Activated gamma-delta T cell treated with anti-CD3 and anti-CD28 coated beads, Interleukin-2, amount 50 U/mL, for 16 hours (primary cell): ENCODE results near the gene CBARP.

Experiments
- DNase-seq: peaks from one replicate; pipeline ENCODE4 v3.0.0-alpha.2; 2020; ENCODE audit warnings: low read depth

The CBARP gene

GRCh38 chr19:1264801-1265614 lies 27.2 kb upstream of the CBARP start:
- no peak for DNase-seq

GRCh38 chr19:1263188-1263587 lies 25.4 kb upstream of the CBARP start:
- no peak for DNase-seq

- no peak for DNase-seq
Observed at GRCh38 chr19:1262623-1263123, 24.9 kb upstream of the CBARP start.

DNA sequence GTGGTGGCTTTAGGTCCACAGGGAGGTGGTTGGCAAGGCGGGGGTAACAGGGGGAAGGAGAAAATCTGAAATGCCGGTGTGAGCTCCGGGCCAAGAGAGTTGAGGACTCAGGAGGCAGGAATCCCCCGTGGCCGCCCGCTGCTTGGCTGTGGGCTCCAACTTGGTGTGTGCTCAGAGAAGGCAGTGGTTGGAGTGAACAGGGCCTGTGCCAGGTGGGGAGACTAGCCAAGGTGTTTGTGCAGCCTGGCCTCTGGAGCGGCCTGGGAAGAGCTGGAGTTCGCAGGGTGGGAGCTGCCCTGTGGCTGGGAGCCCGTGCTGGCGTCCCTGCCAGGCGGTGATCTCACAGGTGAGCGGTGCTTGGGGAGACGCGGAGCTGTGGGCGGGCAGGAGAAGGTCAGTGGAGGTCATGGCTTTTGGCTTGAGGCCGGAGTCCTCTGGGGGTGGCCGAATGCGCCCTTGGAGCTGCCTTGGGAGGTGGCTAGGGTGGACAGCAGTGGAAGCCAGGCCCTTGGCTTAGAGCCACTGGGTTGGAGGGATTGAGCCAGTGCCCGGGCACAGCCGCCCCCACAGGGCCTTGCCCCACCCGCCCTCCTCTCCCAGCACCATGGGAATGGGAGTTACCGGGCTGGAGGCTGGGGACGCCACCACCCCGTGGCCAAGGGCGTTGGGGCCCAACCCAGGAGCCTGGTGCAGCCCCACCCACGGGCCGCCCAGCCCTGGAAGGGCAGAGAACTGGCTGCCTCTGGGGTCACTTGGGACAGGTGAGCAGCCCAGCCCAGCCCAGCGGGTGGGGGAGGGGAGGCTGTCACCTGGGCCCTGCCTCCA lies 24.2 kb upstream of the CBARP start:
- no peak for DNase-seq

- DNase-seq = no peak
Observed at GRCh38 chr19:1261538-1261797, 23.7 kb upstream of the CBARP start.

DNA sequence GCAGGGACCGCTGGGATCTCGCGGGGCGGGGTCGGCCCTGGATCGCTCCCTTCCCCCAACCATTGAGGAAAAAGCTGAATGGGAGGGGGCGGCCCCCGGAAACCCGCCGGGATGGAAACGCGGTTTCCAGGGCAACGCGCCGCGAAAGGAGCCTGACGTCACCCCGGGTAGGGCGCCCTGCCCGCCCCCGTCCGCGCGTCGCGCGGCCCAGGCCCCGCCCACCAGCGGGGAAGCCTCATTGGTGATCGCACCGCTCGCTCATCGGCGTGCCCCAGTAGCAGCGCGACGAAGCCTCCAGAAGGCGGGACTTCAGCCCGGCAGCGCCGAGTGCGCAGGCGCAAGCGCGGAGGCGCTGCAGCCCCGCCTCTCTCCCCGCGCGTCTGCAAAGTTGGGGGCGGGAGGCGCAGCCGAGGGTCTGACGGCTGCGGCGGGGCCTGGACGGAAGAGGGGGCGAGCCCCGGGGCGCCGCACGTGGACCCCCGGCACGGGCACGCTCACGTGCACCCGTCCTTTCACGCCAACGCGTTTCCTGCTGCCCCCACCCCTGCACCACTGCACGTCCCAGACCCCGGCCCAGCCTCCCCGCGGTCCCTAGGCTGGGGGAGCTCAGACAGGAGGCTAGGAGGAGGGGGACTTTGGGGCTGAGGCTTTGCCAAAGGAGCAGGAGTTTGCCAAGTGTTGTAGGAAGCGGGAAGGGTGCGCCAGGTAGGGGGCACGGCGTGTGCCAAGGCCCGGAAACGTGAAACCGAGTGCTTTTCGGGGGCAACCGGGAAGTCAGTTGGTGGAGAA lies 23.1 kb upstream of the CBARP start:
- DNase-seq = peak; percentile 92

- peak; percentile 42 for DNase-seq
Observed at GRCh38 chr19:1259876-1260748, 22.3 kb upstream of the CBARP start.

DNA sequence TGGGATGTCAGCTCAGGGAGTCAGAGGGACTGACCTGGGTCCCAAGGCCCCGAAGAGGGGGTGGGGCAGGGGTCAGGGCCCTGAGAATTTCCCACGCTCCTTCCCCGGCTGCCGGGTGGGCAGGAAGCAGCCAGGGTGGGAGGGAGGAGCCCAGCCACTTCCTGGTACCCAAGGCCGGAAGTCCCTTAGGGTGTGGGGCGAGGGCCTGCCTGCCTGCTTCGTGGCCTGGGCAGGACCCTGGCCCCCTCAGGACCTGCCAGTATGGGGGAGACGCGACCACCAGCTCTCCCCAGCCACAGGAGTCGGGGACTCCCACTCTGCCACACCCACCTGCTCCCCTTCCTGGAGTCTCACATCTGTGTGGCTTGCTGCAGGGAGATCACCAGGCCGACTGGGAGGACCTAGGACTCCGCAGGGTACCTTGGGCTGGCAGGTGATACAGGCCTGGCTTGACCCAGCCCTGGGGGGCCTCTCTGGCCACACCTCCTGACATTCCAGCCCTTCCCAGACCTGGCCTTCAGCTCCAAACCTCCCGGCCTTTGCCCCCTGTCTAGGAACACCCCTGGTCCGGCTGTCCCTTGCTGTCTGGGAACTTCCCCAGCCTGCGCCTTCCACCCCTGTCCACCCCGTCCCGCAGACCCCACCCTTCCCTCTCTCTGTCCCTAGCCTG lies 21.5 kb upstream of the CBARP start:
- DNase-seq = peak; percentile 53

GRCh38 chr19:1258707-1259205 lies 21.0 kb upstream of the CBARP start:
- DNase-seq = no peak

DNA sequence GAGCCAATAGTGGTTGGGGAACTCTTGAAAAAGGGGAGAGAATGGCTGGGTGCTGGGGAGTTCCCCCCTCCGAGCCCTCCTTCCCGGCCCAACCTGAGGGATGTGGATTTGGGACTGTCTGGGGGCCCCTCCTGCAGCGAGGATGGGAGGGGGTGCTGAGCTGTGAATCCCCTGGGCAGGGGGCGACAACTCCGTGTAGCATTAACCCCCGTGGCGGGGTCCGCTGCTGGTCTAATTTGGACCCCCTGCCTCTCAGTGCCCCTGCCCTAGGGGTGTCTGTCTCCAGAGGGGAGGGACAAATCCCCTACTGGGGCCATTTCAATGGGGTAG lies 20.3 kb upstream of the CBARP start:
- no peak for DNase-seq

- no peak for DNase-seq
Observed at GRCh38 chr19:1257475-1258162, 19.8 kb upstream of the CBARP start.

DNA sequence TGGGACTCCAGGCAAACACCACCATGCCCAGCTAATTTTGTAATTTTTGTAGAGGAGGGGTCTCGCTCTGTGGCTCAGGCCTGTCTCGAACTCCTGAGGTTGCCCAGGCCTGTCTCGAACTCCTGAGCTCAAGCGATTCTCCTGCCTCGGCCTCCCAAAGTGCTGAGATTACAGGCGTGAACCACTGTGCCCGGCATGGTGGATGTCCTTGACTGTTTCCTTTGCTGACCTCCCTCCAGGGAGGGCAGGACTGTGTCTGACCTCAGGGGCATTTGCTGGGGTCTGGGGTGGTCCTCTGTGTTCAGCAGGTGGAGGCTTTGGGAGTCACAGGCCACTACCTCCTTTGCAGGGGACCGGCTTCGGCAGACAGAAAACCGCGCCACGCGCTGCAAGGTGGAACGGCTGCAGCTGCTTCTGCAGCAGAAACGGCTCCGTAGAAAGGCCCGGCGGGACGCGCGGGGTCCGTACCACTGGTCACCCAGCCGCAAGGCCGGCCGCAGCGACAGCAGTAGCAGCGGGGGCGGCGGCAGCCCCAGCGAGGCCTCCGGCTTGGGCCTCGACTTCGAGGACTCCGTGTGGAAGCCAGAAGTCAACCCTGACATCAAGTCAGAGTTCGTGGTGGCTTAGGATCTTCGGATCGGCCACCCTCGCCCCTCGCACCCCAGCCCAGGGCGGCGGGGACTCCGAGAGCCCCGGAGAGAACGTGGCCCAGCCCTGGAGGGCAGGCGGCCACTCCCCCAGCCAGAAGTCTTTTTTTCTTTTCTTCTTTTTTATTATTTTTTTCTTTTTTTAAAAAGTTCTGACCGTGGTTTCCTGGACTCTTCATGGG lies 19.1 kb upstream of the CBARP start:
- no peak for DNase-seq

DNA sequence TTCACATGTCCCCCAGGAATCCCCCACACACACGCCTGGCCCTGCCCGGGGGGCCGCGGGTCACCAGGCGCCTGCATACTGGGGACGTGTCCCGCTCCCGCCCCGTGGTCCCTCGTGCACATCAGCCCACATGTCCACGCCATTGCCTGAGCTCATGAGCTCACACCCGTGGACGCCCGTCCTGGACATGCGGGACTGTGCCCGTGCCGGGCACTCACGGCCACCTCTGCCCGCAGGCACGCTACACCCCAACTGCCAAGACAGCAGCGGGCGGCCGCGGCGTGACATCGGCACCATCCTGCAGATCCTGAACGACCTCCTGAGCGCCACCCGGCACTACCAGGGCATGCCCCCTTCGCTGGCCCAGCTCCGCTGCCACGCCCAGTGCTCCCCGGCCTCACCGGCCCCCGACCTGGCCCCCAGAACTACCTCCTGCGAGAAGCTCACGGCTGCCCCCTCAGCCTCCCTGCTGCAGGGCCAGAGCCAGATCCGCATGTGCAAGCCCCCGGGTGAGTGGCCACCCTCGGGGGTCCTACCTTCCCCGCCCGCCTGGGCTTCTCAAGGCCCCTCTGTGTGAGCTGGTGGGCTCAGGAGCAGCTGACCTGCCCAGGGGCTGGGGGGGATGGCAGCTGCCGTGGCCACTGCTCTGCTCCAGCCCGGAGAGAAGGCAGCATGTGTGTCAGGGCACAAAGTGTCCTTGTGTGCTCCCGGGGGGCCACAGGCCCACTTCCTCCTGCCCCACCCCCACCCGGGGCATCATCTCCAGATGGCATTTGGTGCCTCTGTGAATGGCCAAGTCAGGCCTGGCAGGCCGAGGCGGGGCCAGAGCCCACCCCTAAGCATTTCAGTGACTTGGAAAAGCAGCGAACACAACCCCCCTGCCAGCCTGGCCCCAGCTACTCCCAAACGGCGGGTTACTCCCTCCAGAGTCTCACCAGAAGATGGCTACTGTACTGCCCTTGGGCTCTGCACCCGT lies 17.7 kb upstream of the CBARP start:
- DNase-seq = no peak

DNA sequence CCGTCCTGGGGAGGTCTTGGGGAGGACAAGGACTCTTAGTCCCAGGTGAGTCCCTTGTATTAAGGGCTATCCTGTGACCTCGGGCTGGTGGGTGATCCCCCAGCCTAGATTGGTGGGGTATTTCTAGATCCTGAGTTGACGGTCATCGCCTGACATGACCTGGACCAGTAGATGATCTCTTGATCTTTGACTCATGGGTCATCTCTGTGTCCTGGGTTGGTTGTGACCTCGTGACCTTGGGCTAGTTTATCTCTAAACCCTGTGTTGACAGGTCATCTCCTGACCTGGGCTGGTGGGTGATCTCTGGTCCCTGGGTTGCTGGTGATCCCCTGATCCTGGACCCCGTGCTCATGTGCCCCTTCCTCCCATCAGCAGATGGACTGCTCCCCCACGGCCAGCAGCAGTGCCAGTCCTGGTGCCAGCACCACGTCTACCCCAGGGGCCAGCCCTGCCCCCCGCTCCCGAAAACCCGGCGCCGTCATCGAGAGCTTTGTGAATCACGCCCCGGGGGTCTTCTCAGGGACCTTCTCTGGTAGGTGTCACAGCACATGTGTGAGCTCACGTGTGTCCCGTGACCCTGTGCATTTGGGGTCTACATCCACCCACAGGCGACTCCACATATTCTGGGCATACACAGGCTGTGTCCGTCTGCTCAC lies 16.9 kb upstream of the CBARP start:
- DNase-seq = no peak

DNA sequence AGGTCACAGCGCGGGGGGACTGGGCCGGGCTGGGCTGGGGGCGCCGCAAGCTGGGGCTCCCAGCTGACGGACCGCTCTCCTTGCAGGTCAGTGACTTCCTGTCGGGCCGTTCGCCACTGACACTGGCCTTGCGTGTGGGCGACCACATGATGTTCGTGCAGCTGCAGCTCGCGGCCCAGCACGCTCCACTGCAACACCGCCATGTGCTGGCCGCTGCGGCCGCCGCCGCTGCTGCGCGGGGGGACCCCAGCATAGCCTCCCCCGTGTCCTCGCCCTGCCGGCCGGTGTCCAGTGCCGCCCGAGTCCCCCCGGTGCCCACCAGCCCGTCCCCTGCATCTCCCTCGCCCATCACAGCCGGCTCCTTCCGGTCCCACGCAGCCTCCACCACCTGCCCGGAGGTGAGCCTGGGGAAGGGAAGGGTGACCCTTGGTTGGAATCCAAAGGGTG lies 16.3 kb upstream of the CBARP start:
- no peak for DNase-seq

- DNase-seq = no peak
Observed at GRCh38 chr19:1253514-1254080, 15.8 kb upstream of the CBARP start.

GRCh38 chr19:1252821-1253513 lies 15.2 kb upstream of the CBARP start:
- DNase-seq = peak; percentile 66
